ENCODE results near the gene TTLL9. TPM values are rescaled to one million over a fixed set of nuclear protein-coding genes. Genes with fewer than 3 reads are reported as not detected.

Gene TTLL9
- total and polyA plus RNA-seq, 2 donors (not counting 1 experiment from before 2014, with no cell fraction given): 0.74 to 0.76 TPM

DNA sequence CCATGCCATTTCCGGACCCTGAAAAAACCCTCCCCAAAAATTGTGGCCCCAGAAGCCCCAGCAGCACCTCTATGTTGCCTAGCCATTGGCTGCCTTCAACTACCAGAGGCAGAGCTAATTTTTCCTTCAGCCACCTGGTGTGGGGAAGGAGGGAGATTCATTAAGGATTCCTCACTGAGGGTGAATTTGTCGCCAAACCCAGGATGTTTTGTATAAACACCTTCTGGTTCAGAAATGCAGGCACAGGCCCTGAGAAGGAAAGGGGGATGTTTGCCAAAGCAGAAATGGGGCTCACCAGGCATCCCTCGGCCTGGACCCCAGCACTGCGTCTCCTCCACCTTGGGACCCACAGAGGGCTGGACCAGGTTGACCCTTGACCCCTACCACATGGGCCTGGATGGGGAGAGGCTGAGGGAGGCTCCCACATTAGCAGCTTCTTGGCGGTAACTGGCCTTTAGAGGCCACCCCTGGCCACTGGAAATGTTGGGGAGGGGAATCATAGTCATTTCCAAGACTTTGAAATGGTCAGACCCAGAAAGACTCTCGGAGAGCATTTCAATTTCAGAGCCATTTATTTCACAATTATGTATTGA, 83.2 kb downstream of the TTLL9 start:
- ChIA-PET CTCF (interaction anchor here (2.3 to 7.4 kb wide), 5 partner anchors 15 to 138 kb away, joined by 7 to 187 read pairs (median 24); partner anchors contain the start of gene XKR7), POLR2A (no interaction called here)
- Mint-ChIP-seq H3K9me3 (ENCODE audit: insufficient read depth) (no peaks in the 10 kb centered on the region), H3K27me3 (peaks cover 21% of the 10 kb centered on the region), H3K4me1 (peaks cover 28% of the 10 kb centered on the region), H3K4me3 (no peak overlapping the region), H3K27ac (no peak overlapping the region)
- no peak overlapping the region for H3K4me3 ChIP-seq (ENCODE audit: control extremely low read depth in 1 of 5, extremely low read depth in 1 of 5, insufficient read depth in 1 of 5, low read depth in 2 of 5, low read length in 4 of 5)
- no peak overlapping the region for H3K27ac ChIP-seq (ENCODE audit: low read length in 2 of 2)
- ATAC-seq (ENCODE audit: low read depth) (no peak), DNase-seq (no peak)
- 100% methylated on average over 2 of the region's 6 CpGs for WGBS (ENCODE audit: insufficient coverage)
- no peak overlapping the region for H3K4me2 ChIP-seq (replicated peaks; ENCODE audit: low read depth, low read length, poor library complexity, severe bottlenecking)
- no peak overlapping the region for H2AFZ ChIP-seq (ENCODE audit: insufficient read depth, low read depth, low read length, poor library complexity, severe bottlenecking)
- peaks cover 24% of the 10 kb centered on the region for H3K79me2 ChIP-seq (ENCODE audit: control insufficient read depth, insufficient read depth, low read length)
- H3K27me3 ChIP-seq (replicated peaks in 1 of 4; ENCODE audit: control extremely low read depth in 1 of 4, control insufficient read depth in 3 of 4, insufficient read depth in 4 of 4, low read length in 3 of 4): no peaks in the 10 kb centered on the region
- no peak overlapping the region for H3K9ac ChIP-seq (ENCODE audit: low read length)
- no peak for TF ChIP-seq CTCF (IDR thresholded peaks at IDR 0.05)
- TF ChIP-seq EZH2 (IDR thresholded peaks at IDR 0.05; ENCODE audit: borderline replicate concordance, insufficient read depth, low read depth, low read length, poor library complexity, severe bottlenecking): no peak
- H3K4me1 ChIP-seq (ENCODE audit: control insufficient read depth in 2 of 2, insufficient read depth in 2 of 2, low read length in 2 of 2): peaks cover 14 to 18% of the 10 kb centered on the region in 2 donors
- H4K20me1 ChIP-seq (ENCODE audit: control insufficient read depth, insufficient read depth, low read length, poor library complexity, severe bottlenecking): peaks cover 28% of the 10 kb centered on the region
- intact Hi-C loops (cut with micrococcal nuclease): loop anchor here (2.0 kb wide), 1 partner anchor 71 kb away; no protein-coding TSS in a partner anchor
- H3K36me3 ChIP-seq (replicated peaks in 1 of 2; ENCODE audit: control extremely low read depth in 1 of 2, control insufficient read depth in 1 of 2, extremely low read depth in 1 of 2, insufficient read depth in 2 of 2, low read length in 1 of 2): peaks cover 0 to 13% of the 10 kb centered on the region in 2 experiments
- no peaks in the 10 kb centered on the region for H3K9me3 ChIP-seq (ENCODE audit: control extremely low read depth in 1 of 3, control insufficient read depth in 2 of 3, insufficient read depth in 1 of 3, low read length in 2 of 3)

DNA sequence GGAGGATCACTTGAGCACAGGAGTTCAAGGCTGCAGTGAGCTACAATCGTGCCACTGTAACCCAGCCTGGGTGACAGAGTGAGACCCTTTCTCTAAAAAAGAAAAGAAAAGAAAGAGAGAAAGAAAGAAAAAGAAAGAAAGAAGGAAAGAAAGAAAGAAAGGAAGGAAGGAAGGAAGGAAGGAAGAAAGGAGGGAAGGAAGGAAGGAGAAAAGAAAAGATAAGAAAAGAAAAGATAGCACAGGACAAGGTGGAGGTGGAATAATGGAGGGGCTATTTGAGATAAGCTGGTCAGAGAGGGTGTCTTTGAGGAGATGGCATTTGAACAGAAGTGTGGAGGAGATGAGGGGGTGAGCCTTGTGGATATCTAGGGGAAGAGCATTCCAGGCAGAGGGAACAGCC, 84.1 kb downstream of the TTLL9 start:
- Histone ChIP-seq H3K9me3 (ENCODE audit: control extremely low read depth in 1 of 3, control insufficient read depth in 2 of 3, insufficient read depth in 1 of 3, low read length in 2 of 3) (no peaks in the 10 kb centered on the region), H3K4me2 (replicated peaks; ENCODE audit: low read depth, low read length, poor library complexity, severe bottlenecking) (no peak overlapping the region), H3K27ac (ENCODE audit: low read length in 2 of 2) (no peak overlapping the region), H3K4me3 (ENCODE audit: control extremely low read depth in 1 of 5, extremely low read depth in 1 of 5, insufficient read depth in 1 of 5, low read depth in 2 of 5, low read length in 4 of 5) (no peak overlapping the region), H3K27me3 (replicated peaks in 1 of 4; ENCODE audit: control extremely low read depth in 1 of 4, control insufficient read depth in 3 of 4, insufficient read depth in 4 of 4, low read length in 3 of 4) (peaks cover 0 to under 1% (median 0%) of the 10 kb centered on the region in 4 experiments), H3K79me2 (ENCODE audit: control insufficient read depth, insufficient read depth, low read length) (peaks cover 23% of the 10 kb centered on the region), H3K4me1 (ENCODE audit: control insufficient read depth in 2 of 2, insufficient read depth in 2 of 2, low read length in 2 of 2) (peaks cover 14 to 18% of the 10 kb centered on the region in 2 donors), H4K20me1 (ENCODE audit: control insufficient read depth, insufficient read depth, low read length, poor library complexity, severe bottlenecking) (peaks cover 22% of the 10 kb centered on the region), H2AFZ (ENCODE audit: insufficient read depth, low read depth, low read length, poor library complexity, severe bottlenecking) (no peak overlapping the region), H3K36me3 (replicated peaks in 1 of 2; ENCODE audit: control extremely low read depth in 1 of 2, control insufficient read depth in 1 of 2, extremely low read depth in 1 of 2, insufficient read depth in 2 of 2, low read length in 1 of 2) (peaks cover 0 to 8% of the 10 kb centered on the region in 2 experiments), H3K9ac (ENCODE audit: low read length) (no peak overlapping the region)
- ATAC-seq (ENCODE audit: low read depth) (no peak), DNase-seq (no peak)
- ChIA-PET POLR2A (no interaction called here), CTCF (interaction anchor here (0.6 to 7.4 kb wide), 3 partner anchors 78 to 137 kb away, joined by 3 to 187 read pairs (median 24); no protein-coding TSS in a partner anchor)
- Mint-ChIP-seq H3K4me3 (no peak overlapping the region), H3K9me3 (ENCODE audit: insufficient read depth) (no peaks in the 10 kb centered on the region), H3K4me1 (peaks cover 24% of the 10 kb centered on the region), H3K27me3 (peaks cover 26% of the 10 kb centered on the region), H3K27ac (no peak overlapping the region)
- WGBS (ENCODE audit: insufficient coverage): no CpG with 5 or more reads among the region's 1 CpG
- intact Hi-C loops (cut with micrococcal nuclease): no loop called here
- TF ChIP-seq EZH2 (IDR thresholded peaks at IDR 0.05; ENCODE audit: borderline replicate concordance, insufficient read depth, low read depth, low read length, poor library complexity, severe bottlenecking): no peak
- no peak for TF ChIP-seq CTCF (IDR thresholded peaks at IDR 0.05)

All from B cell (primary cell).